Endothelial cell (in vitro differentiated cells): ENCODE measurements around the gene EIF4G1. TPM values are rescaled to one million over a fixed set of nuclear protein-coding genes. Genes with fewer than 3 reads are reported as not detected.

ENCODE experiments used
- DNase-seq: peaks from one replicate; pipeline ENCODE4 v3.0.0; 2021; ENCODE audit warnings: low spot score
- H3K27ac Mint-ChIP-seq: one replicate; pipeline ENCODE4 v1.8.0; 2021; ENCODE audit warnings: mixed read lengths, inconsistent platforms; ENCODE audit not compliant: unreplicated experiment
- H3K27me3 Mint-ChIP-seq: one replicate; pipeline ENCODE4 v1.8.0; 2021; ENCODE audit warnings: mild to moderate bottlenecking, moderate library complexity, mixed read lengths, inconsistent platforms; ENCODE audit not compliant: unreplicated experiment
- H3K36me3 Mint-ChIP-seq: one replicate; pipeline ENCODE4 v1.8.0; 2021; ENCODE audit warnings: mild to moderate bottlenecking, low read depth, mixed read lengths, inconsistent platforms; ENCODE audit not compliant: unreplicated experiment
- H3K4me1 Mint-ChIP-seq: one replicate; pipeline ENCODE4 v1.8.0; 2021; ENCODE audit warnings: mild to moderate bottlenecking, mixed read lengths, inconsistent platforms; ENCODE audit not compliant: unreplicated experiment
- H3K4me3 Mint-ChIP-seq: one replicate; pipeline ENCODE4 v1.8.0; 2021; ENCODE audit warnings: mild to moderate bottlenecking, mixed read lengths, inconsistent platforms; ENCODE audit not compliant: unreplicated experiment
- H3K9me3 Mint-ChIP-seq: one replicate; pipeline ENCODE4 v1.8.0; 2021; ENCODE audit warnings: mixed read lengths, inconsistent platforms; ENCODE audit not compliant: unreplicated experiment
- total RNA-seq: library from RNA; stranded (reverse); fragmentation: NEBNext Ultra II Directional; extraction: Animal tissue kit (Norgen Biotek cat#: 25700); gene quantifications from one replicate; pipeline ENCODE4 v1.2.1, GENCODE V29; 2021; ENCODE audit not compliant: unreplicated experiment
- TF ChIP-seq, protein P1 (sequence below): fragments of 200-600 bp; sonication (generic); IDR thresholded peaks from one replicate; pipeline ENCODE4 v1.5.0; 2021; ENCODE audit warnings: antibody characterized with exemption; ENCODE audit not compliant: unreplicated experiment

The EIF4G1 gene
- total RNA-seq, 1 donor from 2014 or later, result 390 TPM

DNA sequence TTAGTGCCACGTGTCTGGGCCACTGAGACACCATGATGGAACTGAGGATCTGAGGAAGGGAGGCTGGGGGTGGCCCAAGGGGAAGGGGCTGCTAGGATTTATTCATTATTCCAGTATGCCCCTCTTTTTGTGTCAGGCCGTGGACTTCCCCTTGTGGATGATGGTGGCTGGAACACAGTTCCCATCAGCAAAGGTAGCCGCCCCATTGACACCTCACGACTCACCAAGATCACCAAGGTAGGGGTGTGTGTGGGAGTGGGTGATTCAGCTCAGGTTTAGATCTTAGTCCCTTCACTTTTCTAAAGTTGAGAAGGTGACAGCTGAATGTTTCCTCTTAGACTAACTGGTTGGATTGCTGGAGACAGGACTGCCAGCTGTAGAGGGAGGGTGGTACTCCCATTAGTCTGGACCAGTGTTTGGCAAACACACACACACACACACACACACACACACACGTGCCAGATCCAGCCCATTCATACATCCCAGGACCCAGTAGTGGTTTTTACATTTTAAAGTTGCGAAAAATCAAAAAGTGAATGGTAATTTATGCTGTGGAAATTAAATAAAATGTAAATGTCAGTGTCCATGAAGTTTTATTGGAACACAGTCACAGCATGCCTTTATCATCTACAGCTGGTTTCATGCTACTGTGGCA, 11.4 kb downstream of the EIF4G1 start:
- Mint-ChIP-seq H3K27ac (peak overlapping the region; percentile 48), H3K27me3 (peaks cover 9% of the 10 kb centered on the region), H3K36me3 (peaks cover 82% of the 10 kb centered on the region)

DNA sequence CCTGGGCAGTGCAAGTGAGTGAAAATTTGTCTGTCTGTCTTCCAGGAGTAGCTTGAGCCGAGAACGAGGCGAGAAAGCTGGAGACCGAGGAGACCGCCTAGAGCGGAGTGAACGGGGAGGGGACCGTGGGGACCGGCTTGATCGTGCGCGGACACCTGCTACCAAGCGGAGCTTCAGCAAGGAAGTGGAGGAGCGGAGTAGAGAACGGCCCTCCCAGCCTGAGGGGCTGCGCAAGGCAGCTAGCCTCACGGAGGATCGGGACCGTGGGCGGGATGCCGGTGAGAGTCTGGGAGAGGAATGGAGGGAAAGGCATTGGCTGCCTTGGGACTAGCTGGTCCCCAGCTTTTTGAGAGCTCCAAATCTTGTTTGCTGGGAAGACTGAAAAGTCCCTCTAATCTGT, 12.8 kb downstream of the EIF4G1 start:
- TF ChIP-seq, protein P1, sequence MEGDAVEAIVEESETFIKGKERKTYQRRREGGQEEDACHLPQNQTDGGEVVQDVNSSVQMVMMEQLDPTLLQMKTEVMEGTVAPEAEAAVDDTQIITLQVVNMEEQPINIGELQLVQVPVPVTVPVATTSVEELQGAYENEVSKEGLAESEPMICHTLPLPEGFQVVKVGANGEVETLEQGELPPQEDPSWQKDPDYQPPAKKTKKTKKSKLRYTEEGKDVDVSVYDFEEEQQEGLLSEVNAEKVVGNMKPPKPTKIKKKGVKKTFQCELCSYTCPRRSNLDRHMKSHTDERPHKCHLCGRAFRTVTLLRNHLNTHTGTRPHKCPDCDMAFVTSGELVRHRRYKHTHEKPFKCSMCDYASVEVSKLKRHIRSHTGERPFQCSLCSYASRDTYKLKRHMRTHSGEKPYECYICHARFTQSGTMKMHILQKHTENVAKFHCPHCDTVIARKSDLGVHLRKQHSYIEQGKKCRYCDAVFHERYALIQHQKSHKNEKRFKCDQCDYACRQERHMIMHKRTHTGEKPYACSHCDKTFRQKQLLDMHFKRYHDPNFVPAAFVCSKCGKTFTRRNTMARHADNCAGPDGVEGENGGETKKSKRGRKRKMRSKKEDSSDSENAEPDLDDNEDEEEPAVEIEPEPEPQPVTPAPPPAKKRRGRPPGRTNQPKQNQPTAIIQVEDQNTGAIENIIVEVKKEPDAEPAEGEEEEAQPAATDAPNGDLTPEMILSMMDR, result no peak
- H3K9me3 Mint-ChIP-seq, result no peaks in the 10 kb centered on the region
- H3K36me3 Mint-ChIP-seq, result peaks cover 80% of the 10 kb centered on the region
- peaks cover 15% of the 10 kb centered on the region for H3K27me3 Mint-ChIP-seq
- H3K4me1 Mint-ChIP-seq, result peaks cover 18% of the 10 kb centered on the region
- no peak for DNase-seq
- H3K27ac Mint-ChIP-seq, result no peak overlapping the region
- peak overlapping the region; percentile 79 for H3K4me3 Mint-ChIP-seq

More for the DNA sequence above, 11.4 kb downstream of the EIF4G1 start:
- TF ChIP-seq, protein P1, result no peak
- peaks cover 7% of the 10 kb centered on the region for H3K4me1 Mint-ChIP-seq
- no peaks in the 10 kb centered on the region for H3K9me3 Mint-ChIP-seq
- no peak overlapping the region for H3K4me3 Mint-ChIP-seq
- no peak for DNase-seq

DNA sequence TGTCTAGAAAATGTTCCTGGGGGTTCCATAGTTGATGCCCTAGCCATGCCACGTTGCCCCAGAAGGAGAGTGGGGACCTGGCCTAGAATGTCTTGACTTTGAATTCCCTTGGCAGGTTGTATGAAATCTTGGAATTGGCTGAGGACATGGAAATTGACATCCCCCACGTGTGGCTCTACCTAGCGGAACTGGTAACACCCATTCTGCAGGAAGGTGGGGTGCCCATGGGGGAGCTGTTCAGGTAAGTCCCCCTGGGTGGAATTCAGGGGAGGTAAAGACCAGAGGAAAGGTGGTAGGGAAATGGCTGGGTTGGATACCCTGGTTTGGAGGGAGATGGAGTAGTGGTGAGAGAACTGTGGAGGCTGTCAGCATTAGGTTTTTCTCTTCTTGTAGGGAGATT, 14.1 kb downstream of the EIF4G1 start:
- no peaks in the 10 kb centered on the region for H3K9me3 Mint-ChIP-seq
- no peak overlapping the region for H3K4me3 Mint-ChIP-seq
- no peak overlapping the region for H3K27ac Mint-ChIP-seq
- TF ChIP-seq, protein P1, result no peak
- peaks cover 81% of the 10 kb centered on the region for H3K36me3 Mint-ChIP-seq
- no peak for DNase-seq
- H3K4me1 Mint-ChIP-seq, result peaks cover 32% of the 10 kb centered on the region
- H3K27me3 Mint-ChIP-seq, result peaks cover 18% of the 10 kb centered on the region

GRCh38 chr3:184332370-184333090, 18.1 kb downstream of the EIF4G1 start:
- H3K27me3 Mint-ChIP-seq, result peaks cover 35% of the 10 kb centered on the region
- H3K4me3 Mint-ChIP-seq, result peak overlapping the region; percentile 63
- H3K27ac Mint-ChIP-seq, result peak overlapping the region; percentile 96
- H3K36me3 Mint-ChIP-seq, result peaks cover 62% of the 10 kb centered on the region
- H3K4me1 Mint-ChIP-seq, result peaks cover 59% of the 10 kb centered on the region
- TF ChIP-seq, protein P1, result no peak
- DNase-seq, result peak; percentile 49
- H3K9me3 Mint-ChIP-seq, result no peaks in the 10 kb centered on the region

GRCh38 chr3:184333190-184333589, 18.8 kb downstream of the EIF4G1 start:
- Mint-ChIP-seq H3K36me3 (peaks cover 64% of the 10 kb centered on the region), H3K27ac (peak overlapping the region; percentile 96), H3K27me3 (peaks cover 38% of the 10 kb centered on the region), H3K4me3 (peak overlapping the region; percentile 63), H3K4me1 (peaks cover 65% of the 10 kb centered on the region), H3K9me3 (no peaks in the 10 kb centered on the region)
- TF ChIP-seq, protein P1, result no peak
- DNase-seq, result no peak
